Measurements from ENCODE around the gene GLIS1.
"Not testable (repeated sequence)": the region's sequence is repeated elsewhere in the genome, so short reads cannot be mapped to it uniquely, and the experiment has no call there.

GLIS1 gene

DNA sequence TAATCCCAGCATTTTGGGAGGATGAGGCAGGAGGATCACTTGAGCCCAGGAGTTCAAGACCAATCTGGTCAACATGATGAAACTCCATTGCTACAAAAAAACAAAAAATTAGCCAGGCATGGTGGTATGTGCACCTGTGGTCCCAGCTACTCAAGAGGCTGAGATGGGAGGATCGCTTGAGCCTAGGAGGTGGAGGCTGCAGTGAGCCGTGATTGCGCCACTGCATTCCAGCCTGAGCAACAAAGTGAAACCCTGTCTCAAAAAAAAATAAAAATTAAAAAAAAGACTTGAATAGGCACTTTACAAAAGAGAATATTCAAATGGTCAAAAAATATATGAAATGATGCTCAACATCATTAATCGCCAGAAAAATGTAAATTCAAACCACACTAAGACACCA lies 91.0 kb downstream of the GLIS1 start:
- FAIRE-seq: not testable (repeated sequence)

DNA sequence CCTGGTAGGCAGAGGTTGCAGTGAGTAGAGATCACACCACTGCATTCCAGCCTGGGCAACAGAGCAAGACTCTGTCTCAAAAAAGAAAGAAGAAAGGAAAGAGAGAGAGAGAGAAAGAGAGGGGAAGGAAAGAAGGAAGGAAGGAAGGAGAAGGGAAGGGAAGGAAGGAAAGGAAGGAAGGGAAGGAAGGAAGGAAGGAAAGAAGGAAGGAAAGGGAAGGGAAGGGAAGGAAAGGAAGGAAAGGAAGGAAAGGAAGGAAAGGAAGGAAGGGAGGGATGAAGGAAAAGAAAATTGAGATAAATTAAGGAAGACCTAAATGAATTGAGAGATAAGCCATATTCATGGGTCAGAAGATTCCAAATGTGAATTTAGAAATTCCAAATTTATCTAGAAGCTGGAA lies 92.2 kb downstream of the GLIS1 start:
- no peak for FAIRE-seq

DNA sequence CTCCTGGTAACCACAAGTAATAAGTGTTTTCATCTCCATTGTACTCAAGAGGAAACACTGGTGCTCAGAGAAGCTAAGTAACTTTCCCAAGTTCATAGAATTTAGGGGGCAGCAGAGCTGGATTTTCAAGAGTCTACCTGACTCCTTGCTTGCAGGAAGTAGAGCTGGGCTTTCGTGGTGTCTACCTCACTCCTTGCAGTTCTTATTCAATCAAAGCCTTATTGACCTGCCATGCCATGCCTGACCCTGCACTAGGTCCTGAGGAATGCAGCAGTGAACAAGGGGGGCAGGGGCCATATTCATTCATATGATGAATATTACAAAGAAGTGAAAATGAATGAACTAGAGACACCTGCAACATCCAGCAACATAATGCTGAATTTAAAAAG lies 93.3 kb downstream of the GLIS1 start:
- no peak for FAIRE-seq

DNA sequence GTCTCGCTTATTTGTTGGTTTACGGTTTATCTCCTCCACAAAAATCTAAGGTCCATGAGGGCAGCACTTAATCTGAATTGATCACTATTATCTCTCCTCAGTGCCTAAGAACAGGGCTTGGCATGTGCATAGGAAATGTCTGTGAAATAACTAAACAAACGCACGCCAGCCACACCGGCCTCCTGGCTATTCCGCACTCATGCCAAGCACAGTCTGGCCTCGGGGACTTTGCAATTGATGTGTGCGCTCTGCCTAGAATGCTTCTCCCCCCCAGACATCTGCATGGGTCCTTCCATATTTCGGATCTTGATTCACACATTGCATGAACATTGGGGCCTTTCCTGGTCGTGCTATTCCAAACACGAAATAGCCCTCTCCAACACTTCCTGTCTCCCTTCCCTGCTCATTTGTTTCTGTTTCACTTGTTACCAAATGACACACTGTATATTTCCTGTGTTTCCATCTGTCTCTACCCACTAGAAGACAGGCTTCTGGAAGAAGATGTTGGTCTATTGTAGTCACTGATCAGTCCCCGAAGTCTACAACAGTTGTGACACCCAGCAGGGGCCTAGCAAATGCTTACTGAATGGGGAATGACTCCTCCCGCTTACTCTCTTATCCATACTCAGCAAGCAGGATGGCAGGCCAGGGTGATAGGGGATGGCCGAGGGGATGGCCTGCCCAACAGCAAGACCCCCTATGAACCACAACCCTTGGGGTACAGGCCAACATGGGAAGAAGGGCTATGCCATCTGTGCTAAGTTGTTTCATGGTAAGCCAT lies 93.9 kb downstream of the GLIS1 start:
- FAIRE-seq: no peak

DNA sequence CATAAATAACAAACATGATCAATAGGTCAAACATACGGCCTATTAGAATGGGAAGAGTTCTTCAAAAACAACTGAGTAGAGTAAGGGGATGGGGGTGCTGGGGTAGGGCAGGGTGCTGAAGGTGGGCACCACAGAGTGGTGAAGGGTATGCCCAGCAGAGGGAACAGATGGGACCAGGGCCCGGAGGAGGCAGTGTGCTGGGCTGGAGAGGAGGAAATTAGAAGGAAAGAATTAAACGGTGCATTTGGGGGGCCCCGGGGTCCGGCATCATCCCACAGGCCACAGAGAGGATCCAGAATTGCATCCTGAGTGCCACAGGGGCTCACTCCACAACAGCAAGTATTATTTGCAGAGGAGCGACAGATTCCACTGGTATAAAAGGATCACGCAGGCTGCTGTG lies 94.5 kb downstream of the GLIS1 start:
- FAIRE-seq: no peak

DNA sequence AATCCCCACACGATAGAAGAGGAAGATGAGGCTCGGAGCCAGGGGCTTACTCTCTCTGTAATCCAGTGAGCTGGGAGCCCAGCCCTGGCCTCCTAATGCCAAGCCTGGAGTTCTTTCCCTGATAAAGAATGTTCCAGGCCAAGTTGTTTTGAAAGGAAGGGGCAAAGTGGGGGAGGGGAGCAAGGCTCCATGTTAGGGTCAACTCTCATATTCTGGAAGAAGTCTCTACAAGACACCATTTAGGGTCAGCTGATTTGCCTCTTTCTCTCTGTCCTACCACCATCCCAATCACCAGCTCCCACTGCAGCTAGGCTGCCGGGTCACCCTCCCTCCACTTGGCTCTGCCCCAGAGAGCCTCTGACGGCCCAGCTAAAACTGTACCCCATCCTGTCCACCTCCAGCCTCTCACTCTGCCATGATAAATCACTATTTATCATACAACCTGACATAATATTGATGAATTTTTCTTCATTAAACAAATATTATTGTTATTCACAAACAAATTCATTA lies 95.0 kb downstream of the GLIS1 start:
- no peak for FAIRE-seq

DNA sequence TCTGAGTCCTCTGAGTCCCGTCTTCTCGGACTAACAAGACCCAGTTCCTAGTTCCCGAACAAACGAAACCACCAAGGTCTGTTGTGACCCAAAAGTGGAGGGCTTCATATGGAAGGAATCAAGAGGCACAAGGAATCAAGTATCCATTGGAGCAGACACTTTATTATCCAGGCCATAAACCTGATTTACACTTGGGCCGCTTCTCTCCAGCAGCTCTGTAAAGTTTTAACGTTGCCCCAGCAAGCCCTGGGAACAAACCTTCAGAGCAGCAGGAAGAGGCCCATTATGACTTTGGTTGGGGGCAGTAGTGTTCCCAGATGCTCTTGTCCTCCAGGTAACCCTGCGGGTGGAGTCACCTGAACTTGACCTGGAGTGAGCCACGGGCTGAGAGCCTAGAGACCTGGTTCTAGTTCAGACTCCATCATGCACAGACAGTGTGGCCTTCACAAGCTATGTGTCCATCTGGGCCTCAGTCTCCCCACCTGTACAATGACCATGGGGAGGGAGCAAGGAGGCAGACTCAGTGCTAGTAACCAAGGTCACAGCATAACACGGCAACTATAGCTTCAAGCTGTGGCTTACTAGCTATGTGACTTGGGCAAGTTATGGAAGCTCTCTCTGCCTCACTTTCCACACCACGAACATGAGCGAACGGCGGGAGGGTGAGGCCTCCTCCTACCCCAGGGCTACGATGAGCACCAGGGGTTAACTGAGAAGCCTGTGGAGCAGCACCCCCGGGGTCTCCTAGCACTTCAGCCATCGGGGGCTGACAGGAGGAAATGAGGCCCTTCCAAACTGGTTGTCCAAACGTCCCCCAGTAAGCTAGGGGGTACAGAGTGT lies 95.7 kb downstream of the GLIS1 start:
- FAIRE-seq: no peak

DNA sequence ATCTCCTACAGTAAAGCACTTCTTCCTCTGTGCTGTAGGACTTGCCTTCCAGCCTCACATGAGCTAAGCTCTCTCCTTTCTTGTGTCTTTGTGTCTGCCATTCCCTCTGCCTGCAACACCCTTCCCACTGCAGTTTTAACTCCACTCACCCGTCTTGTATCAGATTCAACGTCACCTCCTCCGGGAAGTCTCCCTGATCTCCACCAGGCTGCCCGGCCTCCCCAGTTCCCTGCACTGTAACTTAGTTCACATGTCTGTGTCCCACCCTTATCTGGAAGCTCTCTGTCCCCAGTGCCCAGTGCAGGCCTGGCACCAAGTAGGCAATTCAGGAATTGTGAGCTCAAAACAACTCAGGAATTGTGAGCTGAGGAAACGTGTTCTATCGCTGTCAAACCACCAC lies 96.4 kb downstream of the GLIS1 start:
- no peak for FAIRE-seq

DNA sequence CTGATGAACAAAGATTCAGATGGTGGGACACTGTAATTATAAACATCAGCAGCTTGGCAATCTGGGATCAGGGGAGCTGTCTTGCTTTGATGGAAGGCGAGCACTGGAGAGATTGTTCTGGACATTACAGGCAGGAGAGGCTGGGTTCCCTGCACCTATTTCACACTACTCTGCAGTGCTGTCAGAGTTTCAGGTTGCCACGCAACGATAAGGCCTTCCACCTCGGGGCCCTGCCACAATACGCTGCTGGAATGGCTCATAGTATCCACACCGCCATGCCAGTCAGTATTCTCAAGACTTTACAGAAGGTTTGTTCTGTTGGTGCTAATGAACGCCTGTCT lies 96.8 kb downstream of the GLIS1 start:
- no peak for FAIRE-seq

DNA sequence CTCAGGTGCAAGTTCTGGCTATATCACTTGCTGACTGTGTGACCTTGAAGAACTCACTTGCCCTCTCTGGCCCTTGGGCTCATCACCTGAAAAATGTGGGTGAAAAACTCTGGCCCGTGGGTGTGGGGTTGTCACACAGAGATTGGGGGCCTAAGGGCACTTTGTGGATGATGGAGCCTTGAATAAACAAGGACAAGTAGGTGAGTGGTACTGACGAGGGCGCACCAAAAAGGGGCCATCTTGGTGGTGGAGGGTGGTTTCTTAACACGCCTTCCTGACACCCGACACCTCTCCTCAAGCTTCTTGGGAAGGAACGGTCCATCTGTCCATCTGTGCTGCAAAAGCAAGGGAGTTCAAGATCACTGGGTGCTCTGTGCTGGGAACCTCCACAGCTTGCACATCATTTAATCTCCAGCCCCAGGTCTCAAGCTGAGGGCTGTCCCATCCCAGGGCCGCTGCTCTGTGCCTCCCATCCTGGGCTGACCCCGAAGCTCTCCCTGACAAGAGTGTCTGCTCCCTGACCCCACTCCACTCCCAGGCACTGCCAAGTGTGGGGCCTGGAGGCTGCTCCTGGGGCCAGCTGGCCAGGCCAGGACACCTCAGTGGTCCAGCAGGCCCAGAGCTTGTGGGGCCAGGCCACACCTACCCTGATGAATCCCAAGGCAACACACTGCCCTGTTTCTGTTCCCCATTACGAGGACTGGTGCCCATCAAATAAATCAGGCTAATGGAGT lies 97.3 kb downstream of the GLIS1 start:
- FAIRE-seq: no peak

DNA sequence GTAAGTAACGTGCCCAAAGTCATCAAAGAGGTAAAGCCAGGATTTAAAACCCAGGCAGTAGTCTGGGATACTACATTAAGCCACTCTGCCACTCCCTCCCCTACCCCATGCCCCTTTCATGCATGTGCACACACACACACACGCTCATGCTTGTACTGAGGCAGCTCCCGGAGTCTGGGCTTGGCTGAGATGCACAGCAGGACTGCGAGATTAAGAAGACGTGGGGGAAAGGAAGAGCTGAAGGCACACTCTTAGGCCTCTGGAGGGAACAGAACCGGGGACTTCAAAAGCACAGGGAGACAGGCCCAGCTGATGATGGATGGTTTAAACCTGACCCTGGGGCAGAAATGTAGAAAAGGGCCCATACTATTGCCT lies 98.3 kb downstream of the GLIS1 start:
- no peak for FAIRE-seq

DNA sequence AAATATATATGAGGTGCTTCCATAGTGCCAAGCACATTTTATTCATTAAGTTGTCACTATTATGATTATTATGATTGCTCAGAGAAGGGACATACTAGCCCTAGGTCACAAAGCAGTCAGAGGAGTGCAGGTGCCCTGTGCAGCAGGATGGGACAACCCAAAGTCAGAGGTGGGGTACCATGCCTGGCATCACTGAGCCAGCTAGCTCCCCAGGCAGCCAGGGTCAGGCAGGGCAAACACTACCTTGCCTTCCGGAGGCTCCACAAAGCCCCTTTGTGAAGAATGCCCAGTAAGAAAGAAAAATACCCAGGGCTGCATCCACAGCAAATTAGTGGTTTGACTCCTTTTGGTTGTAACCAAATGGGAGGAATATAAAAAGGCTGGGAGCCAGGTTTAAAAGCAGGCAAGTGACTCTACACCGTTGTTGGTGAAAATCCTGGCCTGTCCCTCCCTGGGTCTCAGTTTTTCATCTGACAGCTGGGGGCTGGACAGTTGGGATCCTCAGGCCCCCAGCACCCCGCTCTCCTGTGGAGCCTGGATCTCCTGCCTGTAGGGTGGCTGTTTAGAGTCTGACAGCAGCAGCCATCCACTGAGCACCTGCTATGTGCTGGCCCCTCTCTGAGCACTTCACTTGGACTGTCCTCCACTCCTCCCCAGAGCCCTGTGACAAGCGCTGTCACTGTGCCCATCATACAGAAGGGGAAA lies 98.8 kb downstream of the GLIS1 start:
- FAIRE-seq: no peak

DNA sequence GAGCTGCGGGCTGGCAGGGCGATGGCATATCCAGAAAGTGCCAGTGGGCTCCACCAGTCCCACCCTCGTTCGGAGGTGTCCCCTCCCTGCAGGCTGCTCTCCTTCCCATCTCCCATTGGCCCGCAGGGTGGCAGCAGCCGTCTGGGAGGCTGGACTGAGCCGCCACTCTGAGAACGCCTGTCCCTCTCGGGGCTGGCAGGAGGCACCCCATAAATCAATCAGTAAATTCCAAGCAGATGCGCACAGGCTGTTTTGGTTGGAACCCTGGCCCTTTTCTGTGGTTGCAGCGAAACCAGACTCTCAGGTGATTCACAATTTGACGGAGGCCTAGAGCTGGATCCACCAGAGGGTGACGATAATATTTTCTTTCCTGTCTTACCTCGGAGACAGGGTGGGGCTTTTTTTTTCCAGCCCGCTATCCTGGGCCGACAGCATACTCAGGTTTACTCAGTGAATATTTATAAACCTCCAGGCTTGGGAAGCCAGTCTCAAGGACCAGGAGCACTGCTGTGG lies 99.7 kb downstream of the GLIS1 start:
- no peak for FAIRE-seq

DNA sequence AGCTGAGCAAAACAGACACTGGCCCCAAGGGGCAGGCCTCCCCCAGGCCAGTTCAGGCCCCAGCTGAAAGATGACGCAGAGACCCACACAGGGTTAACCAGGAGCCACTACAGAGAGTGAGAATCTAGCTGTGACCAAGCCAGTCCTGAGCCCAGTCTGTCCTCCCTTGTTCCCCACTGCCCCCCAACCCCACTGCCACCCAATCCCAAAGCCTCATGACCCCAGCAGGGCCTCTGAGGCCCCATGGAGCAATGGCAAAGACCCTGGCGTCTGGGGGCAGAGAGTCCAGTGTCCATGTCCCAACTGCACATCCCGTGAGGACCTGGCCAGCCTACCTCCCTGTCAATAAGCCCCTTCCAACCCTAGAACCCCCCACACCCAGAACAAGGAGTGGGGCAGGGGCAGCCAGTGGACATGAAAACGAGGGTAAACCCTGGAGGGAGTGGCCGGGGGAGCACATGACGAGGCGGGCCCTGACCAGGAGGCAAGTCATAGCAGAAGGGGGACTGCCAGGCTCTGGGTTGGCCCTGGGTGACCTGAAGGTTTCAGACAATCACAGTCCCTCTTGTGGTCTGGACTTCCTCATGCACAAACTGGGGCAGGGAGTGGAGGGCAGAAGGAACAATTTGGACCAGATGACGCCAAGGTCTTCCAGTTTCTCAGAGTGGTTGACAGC lies 100.5 kb downstream of the GLIS1 start:
- no peak for FAIRE-seq

DNA sequence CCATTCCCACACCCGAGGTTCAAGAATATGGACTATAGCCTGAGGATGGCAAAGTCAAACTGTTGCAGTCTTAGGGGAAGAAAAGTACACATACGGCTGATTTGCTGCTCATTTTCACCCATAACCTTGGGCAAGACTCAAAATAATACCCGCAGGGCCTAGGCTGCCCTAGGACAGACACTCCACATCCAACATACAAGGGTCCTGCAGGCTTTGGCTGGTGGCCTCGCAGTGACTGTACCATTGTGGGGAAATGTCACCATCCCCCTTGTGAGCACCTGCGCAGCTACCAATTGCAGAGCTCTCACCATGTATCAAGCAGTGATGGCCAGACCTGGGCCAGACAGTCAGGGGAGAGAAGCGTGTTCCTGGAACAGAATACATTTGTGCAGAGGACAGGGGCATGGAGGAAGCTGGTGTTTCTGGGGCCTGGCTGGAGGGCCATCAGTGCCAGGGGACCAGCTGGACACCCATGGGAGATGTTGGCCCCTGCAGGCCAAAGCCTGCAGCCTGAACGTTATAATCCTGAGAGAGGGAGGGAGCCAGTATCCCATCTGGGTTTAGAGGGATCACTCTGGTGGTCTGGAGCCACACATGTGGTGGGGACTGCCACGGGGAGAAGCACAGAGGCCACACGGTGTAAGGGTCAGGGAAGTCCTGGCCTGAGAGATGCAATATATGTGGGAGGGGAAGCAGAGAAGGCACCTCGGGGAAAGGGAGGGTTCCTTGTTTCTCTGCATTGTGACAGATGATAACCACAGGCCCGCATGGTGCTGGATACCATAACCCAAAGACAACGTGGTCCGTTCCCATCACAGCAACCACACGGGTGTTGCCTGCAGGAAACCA lies 101.2 kb downstream of the GLIS1 start:
- no peak for FAIRE-seq

DNA sequence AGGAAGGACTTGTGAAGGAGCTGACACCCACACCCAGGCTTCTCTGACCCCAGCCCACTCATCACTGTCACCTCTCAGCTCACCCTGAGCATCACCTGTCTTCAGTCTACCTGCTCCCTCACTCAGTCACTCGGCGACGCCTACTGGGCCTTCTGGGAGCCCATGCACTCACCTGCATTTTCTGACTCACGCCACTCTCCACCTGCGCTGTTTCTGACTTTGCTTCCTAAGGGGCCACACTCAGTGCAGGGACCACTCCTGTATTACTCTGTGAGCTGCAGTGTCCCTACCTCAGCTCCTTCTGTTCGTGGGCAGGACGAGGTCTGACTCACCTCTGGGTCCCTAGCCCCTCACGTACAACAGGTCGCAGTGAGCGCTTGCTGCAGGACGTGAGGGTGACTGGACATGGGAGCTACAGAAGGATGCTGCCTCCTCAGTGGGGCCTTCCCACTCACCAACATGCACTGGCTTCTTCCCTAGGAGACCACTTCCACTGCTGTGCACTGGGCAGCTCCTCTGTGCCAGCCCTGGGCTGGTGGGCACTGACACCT lies 102.3 kb downstream of the GLIS1 start:
- FAIRE-seq: no peak

DNA sequence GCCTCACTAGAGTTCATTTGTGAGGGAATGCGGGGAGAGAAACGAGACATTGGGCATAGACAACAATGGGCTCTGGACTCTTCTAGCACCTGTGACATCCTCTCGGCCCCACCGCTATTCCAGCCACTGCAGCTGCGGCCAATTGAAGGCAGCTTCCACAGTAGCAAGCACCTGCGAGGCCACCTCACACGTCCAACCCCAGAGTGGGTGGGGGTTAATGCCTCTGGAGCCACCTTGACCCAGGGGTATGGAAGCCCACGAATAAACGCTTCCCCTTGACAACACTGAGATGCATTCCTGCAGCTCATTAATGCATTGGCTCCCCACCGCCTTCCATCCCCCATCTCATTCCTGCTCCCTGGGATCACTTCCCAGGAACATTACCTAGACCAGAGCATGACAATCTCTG lies 104.4 kb downstream of the GLIS1 start:
- FAIRE-seq: no peak

DNA sequence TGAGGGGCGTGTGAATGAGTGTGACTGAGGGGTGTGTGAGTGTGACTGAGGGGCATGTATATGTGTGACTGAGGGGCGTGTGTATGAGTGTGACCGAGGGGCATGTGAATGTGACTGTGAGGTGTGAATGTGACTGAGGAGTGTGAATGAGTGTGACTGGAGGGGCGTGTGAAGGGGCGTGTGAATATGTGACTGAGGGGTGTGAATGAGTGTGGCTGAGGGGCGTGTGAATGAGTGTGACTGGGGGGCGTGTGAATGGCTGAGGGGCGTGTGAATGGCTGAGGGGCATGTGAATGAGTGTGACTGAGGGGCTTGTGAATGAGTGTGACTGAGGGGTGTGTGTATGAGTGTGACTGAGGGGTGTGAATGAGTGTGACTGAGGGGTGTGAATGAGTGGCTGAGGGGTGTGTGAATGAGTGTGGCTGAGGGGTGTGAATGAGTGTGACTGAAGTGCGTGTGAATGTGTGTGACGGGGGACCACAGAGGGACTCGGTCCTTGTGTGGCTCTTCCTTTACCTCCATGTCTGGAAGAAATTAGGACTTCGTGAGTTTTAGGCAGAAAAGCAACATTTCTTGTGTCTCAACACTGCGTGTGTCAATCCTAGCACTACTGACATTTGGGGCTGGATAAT lies 105.8 kb downstream of the GLIS1 start:
- FAIRE-seq: no peak

DNA sequence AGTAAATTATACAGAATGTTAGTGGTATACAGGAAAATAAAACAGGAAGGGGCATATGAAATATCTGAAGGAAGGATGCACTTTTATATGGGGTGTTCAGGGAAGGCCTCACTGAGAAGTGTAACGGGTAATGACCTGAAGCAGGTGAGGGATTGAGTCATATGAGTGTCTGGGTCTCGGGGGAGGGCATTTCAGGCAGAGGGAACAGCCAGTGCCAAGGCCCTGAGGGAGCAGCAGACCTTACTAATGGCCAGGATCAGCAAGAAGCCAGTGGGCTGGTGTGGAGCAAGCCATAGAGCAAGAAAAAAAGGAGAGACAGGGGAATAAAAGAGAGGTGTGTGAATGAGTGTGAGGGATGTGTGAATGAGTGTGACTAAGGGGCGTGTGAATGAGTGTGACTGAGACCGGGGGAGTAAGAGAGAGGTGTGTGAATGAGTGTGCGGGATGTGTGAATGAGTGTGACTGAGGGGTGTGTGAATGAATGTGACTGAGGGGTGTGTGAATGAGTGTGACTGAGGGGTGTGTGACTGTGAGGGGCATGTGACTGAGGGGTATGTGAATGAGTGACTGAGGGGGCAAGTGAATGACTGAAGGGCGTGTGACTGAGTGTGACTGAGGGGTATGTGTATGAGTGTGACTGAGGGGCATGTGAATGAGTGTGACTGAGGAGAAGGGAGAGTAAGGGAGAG lies 107.2 kb downstream of the GLIS1 start:
- no peak for FAIRE-seq
